H9 (cell line): Measurements from ENCODE around the gene ITPK1. TPM values are rescaled to one million over a fixed set of nuclear protein-coding genes. Genes with fewer than 3 reads are reported as not detected.

Experiments used
- DNase-seq: peaks from one replicate; pipeline ENCODE4 v3.0.0-alpha.2; 2017
- H2AFZ ChIP-seq: one replicate; pipeline ENCODE4 v1.6.1; 2013; ENCODE audit warnings: mild to moderate bottlenecking, low read length, control low read depth, moderate library complexity
- H2AK5ac ChIP-seq: 2 replicates; pipeline ENCODE4 v1.6.1; 2013; ENCODE audit warnings: low read length, control low read depth, mixed read lengths; ENCODE audit not compliant: insufficient read length
- H2BK120ac ChIP-seq: one replicate; pipeline ENCODE4 v1.6.1; 2013; ENCODE audit warnings: low read depth, mild to moderate bottlenecking, low read length, control low read depth, inconsistent platforms; ENCODE audit not compliant: poor library complexity, severe bottlenecking
- H2BK12ac ChIP-seq: 2 replicates; pipeline ENCODE4 v1.6.1; 2013; ENCODE audit warnings: low read length, control low read depth, mixed read lengths, low read depth; ENCODE audit not compliant: insufficient read length
- H2BK15ac ChIP-seq: 2 replicates; pipeline ENCODE4 v1.6.1; 2013; ENCODE audit warnings: low read depth, low read length, control low read depth
- H2BK20ac ChIP-seq: one replicate; pipeline ENCODE4 v1.6.1; 2013; ENCODE audit warnings: low read depth, mild to moderate bottlenecking, low read length, control low read depth, inconsistent platforms; ENCODE audit not compliant: poor library complexity, severe bottlenecking
- H2BK5ac ChIP-seq: 2 replicates; pipeline ENCODE4 v1.6.1; 2013; ENCODE audit warnings: low read length, control low read depth, mixed read lengths; ENCODE audit not compliant: insufficient read length
- H3K14ac ChIP-seq: 2 replicates; pipeline ENCODE4 v1.6.1; 2013; ENCODE audit warnings: low read length, control low read depth; ENCODE audit not compliant: insufficient read depth
- H3K18ac ChIP-seq: 2 replicates; pipeline ENCODE4 v1.6.1; 2013; ENCODE audit warnings: low read depth, mild to moderate bottlenecking, mixed read lengths, low read length, control low read depth; ENCODE audit not compliant: insufficient read length
- H3K23ac ChIP-seq: 2 replicates; pipeline ENCODE4 v1.6.1; 2013; ENCODE audit warnings: low read length, control low read depth, mixed read lengths, low read depth; ENCODE audit not compliant: insufficient read length
- H3K23me2 ChIP-seq: 2 replicates; pipeline ENCODE4 v1.6.1; 2013; ENCODE audit warnings: low read depth, mild to moderate bottlenecking, mixed read lengths, low read length, control low read depth; ENCODE audit not compliant: insufficient read length, poor library complexity, severe bottlenecking
- H3K27ac ChIP-seq: 2 replicates; pipeline ENCODE4 v1.5.1; 2013; ENCODE audit warnings: low read length, control low read depth, mixed read lengths, low read depth; ENCODE audit not compliant: insufficient read length
- H3K27me3 ChIP-seq: 2 replicates; pipeline ENCODE4 v1.6.1; 2013; ENCODE audit warnings: low read length, control low read depth, inconsistent platforms; ENCODE audit not compliant: insufficient read depth
- H3K4ac ChIP-seq: 2 replicates; pipeline ENCODE4 v1.6.1; 2013; ENCODE audit warnings: low read depth, mild to moderate bottlenecking, control low read depth, inconsistent platforms, low read length, moderate library complexity
- H3K4me1 ChIP-seq: 2 replicates; pipeline ENCODE4 v1.6.1; 2013; ENCODE audit warnings: low read length, control low read depth, inconsistent platforms; ENCODE audit not compliant: insufficient read depth
- H3K4me2 ChIP-seq: 2 replicates; pipeline ENCODE4 v1.6.1; 2013; ENCODE audit warnings: low read length, control low read depth, mixed read lengths; ENCODE audit not compliant: insufficient read length, insufficient read depth
- H3K56ac ChIP-seq: 2 replicates; pipeline ENCODE4 v1.6.1; 2013; ENCODE audit warnings: low read depth, mild to moderate bottlenecking, mixed read lengths, low read length, control low read depth; ENCODE audit not compliant: insufficient read length
- H3K79me1 ChIP-seq: 2 replicates; pipeline ENCODE4 v1.6.1; 2013; ENCODE audit warnings: low read depth, mild to moderate bottlenecking, moderate library complexity, low read length, control low read depth, inconsistent platforms; ENCODE audit not compliant: insufficient read depth, poor library complexity, severe bottlenecking
- H3K79me2 ChIP-seq: 2 replicates; pipeline ENCODE4 v1.6.1; 2013; ENCODE audit warnings: low read length, control low read depth, inconsistent platforms; ENCODE audit not compliant: insufficient read depth
- H3K9ac ChIP-seq: 2 replicates; pipeline ENCODE4 v1.6.1; 2013; ENCODE audit warnings: low read length, control low read depth, mixed read lengths; ENCODE audit not compliant: insufficient read length; ENCODE audit errors: extremely low read depth
- H3K9me3 ChIP-seq: one replicate; pipeline ENCODE4 v1.6.1; 2013; ENCODE audit warnings: low read depth, low read length, inconsistent platforms; ENCODE audit not compliant: control insufficient read depth
- H3T11ph ChIP-seq: one replicate; pipeline ENCODE4 v1.6.1; 2013; ENCODE audit warnings: mild to moderate bottlenecking, low read length, control low read depth, inconsistent platforms
- H4K20me1 ChIP-seq: one replicate; pipeline ENCODE4 v1.6.1; 2013; ENCODE audit not compliant: control insufficient read depth, insufficient read length, insufficient read depth
- H4K5ac ChIP-seq: 2 replicates; pipeline ENCODE4 v1.6.1; 2013; ENCODE audit warnings: low read depth, mild to moderate bottlenecking, mixed read lengths, low read length, control low read depth; ENCODE audit not compliant: insufficient read length
- H4K8ac ChIP-seq: replicated peaks from 2 replicates; pipeline ENCODE4 v1.6.1; 2013; ENCODE audit warnings: low read length, control low read depth, mixed read lengths, low read depth; ENCODE audit not compliant: insufficient read length
- H4K91ac ChIP-seq: 2 replicates; pipeline ENCODE4 v1.6.1; 2013; ENCODE audit warnings: low read depth, mild to moderate bottlenecking, moderate library complexity, mixed read lengths, low read length, control low read depth; ENCODE audit not compliant: insufficient read length
- H3K27ac Mint-ChIP-seq, 3 experiments: 2 replicates in 2 of 3; 3 replicates in 1 of 3; pipeline ENCODE4 v1.8.0; 2020 to 2021; ENCODE audit warnings: mixed read lengths in 3 of 3, mild to moderate bottlenecking in 1 of 3, moderate library complexity in 1 of 3
- H3K27me3 Mint-ChIP-seq: 2 replicates; pipeline ENCODE4 v1.8.0; 2021; ENCODE audit warnings: low read depth, mild to moderate bottlenecking, moderate library complexity, mixed read lengths
- H3K36me3 Mint-ChIP-seq, 3 experiments: 2 replicates in 2 of 3; 3 replicates in 1 of 3; pipeline ENCODE4 v1.8.0; 2020 to 2021; ENCODE audit warnings: low read depth in 3 of 3, mixed read lengths in 3 of 3; ENCODE audit not compliant: insufficient read depth in 1 of 3
- H3K4me1 Mint-ChIP-seq, 2 experiments: 2 replicates each; pipeline ENCODE4 v1.8.0; 2020; ENCODE audit warnings: mixed read lengths in 2 of 2
- H3K4me3 Mint-ChIP-seq, 2 experiments: 2 replicates in 1 of 2; 3 replicates in 1 of 2; pipeline ENCODE4 v1.8.0; 2020 to 2021; ENCODE audit warnings: mild to moderate bottlenecking in 2 of 2, mixed read lengths in 2 of 2, moderate library complexity in 1 of 2
- H3K9me3 Mint-ChIP-seq, 2 experiments: 2 replicates in 1 of 2; 3 replicates in 1 of 2; pipeline ENCODE4 v1.8.0; 2020; ENCODE audit warnings: mild to moderate bottlenecking in 2 of 2, mixed read lengths in 2 of 2, moderate library complexity in 1 of 2
- CTCF ChIP-seq: fragments of 200-600 bp; sonication (generic); conservative IDR thresholded peaks from 3 replicates; pipeline ENCODE4 v1.8.0; 2021; ENCODE audit warnings: antibody characterized with exemption, mild to moderate bottlenecking
- WGBS: extraction: QIAGEN DNeasy Blood & Tissue Kit; methylation state at CpG from one replicate; pipeline ENCODE4 v1.1.7; 2013; ENCODE audit warnings: missing lambda C conversion rate, low lambda C conversion rate, mixed read lengths; ENCODE audit not compliant: insufficient read length; ENCODE audit errors: extremely low coverage; 5-methylcytosine and 5-hydroxymethylcytosine counted together
- total RNA-seq: library from RNA; stranded (reverse); gene quantifications from 2 replicates; pipeline ENCODE4 v1.2.1, GENCODE V29; 2021

The ITPK1 gene
- total RNA-seq, 1 experiment from 2014 or later = 92.7 TPM

- Histone ChIP-seq H3K56ac (no peak overlapping the region), H2BK120ac (no peak overlapping the region), H3K18ac (no peak overlapping the region), H3K4me1 (no peaks in the 10 kb centered on the region), H3K23ac (no peak overlapping the region), H3K4me2 (no peak overlapping the region), H3K27me3 (no peaks in the 10 kb centered on the region), H4K20me1 (no peaks in the 10 kb centered on the region), H3K79me2 (no peaks in the 10 kb centered on the region; the same call in 1 of the 2 replicates), H2BK20ac (no peak overlapping the region), H3K9ac (no peak overlapping the region), H3K27ac (no peak overlapping the region), H2BK12ac (no peak overlapping the region), H2AFZ (no peak overlapping the region), H3T11ph (no peak overlapping the region), H3K23me2 (no peaks in the 10 kb centered on the region), H3K79me1 (no peaks in the 10 kb centered on the region), H4K5ac (no peak overlapping the region), H2BK15ac (no peak overlapping the region), H3K14ac (no peak overlapping the region), H4K91ac (no peak overlapping the region), H3K4ac (no peak overlapping the region), H3K9me3 (peaks cover 15% of the 10 kb centered on the region), H2AK5ac (no peak overlapping the region), H2BK5ac (no peak overlapping the region), H4K8ac (no peak overlapping the region)
- TF ChIP-seq CTCF = no peak
- Mint-ChIP-seq H3K4me3 (no peak overlapping the region), H3K36me3 (peaks cover 72 to 74% (median 73%) of the 10 kb centered on the region in 3 experiments), H3K4me1 (peaks cover under 1 to 5% of the 10 kb centered on the region in 2 experiments; a peak in 2 of 4 replicates), H3K9me3 (peaks cover 47 to 54% of the 10 kb centered on the region in 2 experiments), H3K27ac (no peak overlapping the region), H3K27me3 (peaks cover 3% of the 10 kb centered on the region)
- DNase-seq = no peak
- WGBS = no CpG with 5 or more reads among the region's 4 CpGs
Measured at GRCh38 chr14:92978229-92979021, 137.3 kb downstream of the ITPK1 start.
